HG03159 (cell line): ENCODE data around the gene PLCD3.

ENCODE experiments used
- ATAC-seq: cut with Tn5 transposase; IDR thresholded peaks from one replicate; pipeline ENCODE4 v1.9.1; 2021; ENCODE audit warnings: mild to moderate bottlenecking, moderate library complexity; ENCODE audit not compliant: unreplicated experiment

Gene PLCD3, protein sequence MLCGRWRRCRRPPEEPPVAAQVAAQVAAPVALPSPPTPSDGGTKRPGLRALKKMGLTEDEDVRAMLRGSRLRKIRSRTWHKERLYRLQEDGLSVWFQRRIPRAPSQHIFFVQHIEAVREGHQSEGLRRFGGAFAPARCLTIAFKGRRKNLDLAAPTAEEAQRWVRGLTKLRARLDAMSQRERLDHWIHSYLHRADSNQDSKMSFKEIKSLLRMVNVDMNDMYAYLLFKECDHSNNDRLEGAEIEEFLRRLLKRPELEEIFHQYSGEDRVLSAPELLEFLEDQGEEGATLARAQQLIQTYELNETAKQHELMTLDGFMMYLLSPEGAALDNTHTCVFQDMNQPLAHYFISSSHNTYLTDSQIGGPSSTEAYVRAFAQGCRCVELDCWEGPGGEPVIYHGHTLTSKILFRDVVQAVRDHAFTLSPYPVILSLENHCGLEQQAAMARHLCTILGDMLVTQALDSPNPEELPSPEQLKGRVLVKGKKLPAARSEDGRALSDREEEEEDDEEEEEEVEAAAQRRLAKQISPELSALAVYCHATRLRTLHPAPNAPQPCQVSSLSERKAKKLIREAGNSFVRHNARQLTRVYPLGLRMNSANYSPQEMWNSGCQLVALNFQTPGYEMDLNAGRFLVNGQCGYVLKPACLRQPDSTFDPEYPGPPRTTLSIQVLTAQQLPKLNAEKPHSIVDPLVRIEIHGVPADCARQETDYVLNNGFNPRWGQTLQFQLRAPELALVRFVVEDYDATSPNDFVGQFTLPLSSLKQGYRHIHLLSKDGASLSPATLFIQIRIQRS

DNA sequence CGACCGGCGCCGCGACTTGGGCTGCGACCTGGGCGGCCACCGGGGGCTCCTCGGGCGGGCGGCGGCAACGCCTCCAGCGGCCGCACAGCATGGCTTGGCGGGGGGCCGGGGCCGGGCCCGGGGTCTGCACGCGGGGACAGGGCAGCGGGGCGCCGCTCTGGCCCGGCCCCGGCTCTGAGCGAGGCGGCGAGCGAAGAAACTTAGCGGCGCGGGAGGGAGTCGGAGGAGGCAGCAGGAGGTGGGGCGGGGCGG is at the start of gene PLCD3:
TSS of gene PLCD3 (minus strand) at position 196 of the 252 bp plus-strand sequence. CDS start at position 91, 105 bp downstream.
- ATAC-seq = no peak

DNA sequence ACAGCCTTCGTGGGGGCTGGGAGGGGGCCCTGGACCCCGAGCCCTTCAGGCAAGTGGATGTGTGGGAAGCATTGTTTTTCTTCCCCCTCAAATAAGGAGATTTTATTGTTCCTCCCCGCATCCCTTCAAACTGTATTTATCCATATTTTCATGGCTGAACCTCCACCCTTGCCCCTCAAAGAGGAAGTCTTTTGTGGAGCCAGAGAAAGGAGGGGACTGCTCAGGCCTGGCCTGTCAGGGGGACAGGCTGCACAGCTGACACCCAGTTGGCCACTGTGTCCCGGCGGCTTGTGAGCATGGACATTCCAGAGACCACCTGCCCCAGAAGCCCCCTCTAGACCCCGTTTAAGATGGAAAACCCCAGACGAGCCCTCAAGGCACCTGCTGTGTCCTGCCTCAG is 45.2 kb upstream of the PLCD3 start:
- ATAC-seq = no peak

- ATAC-seq = no peak
Measured at GRCh38 chr17:45175759-45176115, 43.4 kb upstream of the PLCD3 start.

GRCh38 chr17:45172541-45173286 is 40.4 kb upstream of the PLCD3 start:
- no peak for ATAC-seq

DNA sequence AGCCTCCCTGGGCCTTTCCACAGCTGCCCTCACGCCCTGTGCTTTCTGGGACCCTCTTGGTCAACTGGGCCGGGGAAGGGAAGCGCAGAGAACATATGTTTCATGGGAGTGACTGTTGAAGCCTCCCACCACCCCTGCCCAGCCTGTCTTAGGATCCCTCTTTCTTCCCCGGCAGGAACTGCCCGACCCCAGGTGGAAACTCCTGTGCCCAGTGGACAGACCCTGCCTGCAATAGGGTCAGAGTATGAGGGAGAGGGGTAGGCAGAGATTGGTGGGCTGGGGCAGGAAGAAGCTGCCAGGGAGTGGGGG is 39.9 kb upstream of the PLCD3 start:
- no peak for ATAC-seq

- ATAC-seq = no peak
Measured at GRCh38 chr17:45171338-45172231, 39.3 kb upstream of the PLCD3 start.

GRCh38 chr17:45170931-45171337 is 38.6 kb upstream of the PLCD3 start:
- no peak for ATAC-seq

DNA sequence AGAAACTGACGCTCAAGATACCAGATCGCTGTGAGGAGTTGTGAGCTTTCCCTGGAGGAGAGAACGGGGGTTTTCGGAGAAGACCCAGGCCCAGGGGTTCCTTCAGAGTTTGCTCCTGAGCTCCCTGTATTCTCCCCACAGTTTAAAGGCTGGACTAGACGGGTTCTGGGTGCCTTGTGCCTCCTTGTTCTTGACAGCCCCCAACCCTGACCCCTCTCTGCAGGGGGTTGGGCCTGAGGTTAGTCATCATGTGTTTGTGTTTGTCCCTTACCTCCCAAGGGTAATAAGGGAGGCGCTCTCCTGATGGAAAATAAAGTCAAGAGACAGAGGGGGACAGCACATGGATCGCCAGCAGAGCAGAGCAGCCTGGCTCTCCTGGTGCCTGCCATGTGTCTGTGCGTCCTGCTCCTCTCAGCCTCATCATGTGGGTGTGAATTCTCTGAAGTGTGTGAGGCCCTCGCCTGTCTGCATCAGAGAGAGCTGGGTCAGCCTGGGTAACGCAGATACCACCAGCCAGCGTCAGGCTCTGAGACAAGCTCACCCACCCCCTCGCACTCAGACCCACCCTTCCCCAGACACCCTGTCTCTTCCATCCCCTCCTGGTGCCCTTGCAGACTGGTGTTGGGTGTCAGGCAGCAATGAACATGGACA is 38.1 kb upstream of the PLCD3 start:
- no peak for ATAC-seq

DNA sequence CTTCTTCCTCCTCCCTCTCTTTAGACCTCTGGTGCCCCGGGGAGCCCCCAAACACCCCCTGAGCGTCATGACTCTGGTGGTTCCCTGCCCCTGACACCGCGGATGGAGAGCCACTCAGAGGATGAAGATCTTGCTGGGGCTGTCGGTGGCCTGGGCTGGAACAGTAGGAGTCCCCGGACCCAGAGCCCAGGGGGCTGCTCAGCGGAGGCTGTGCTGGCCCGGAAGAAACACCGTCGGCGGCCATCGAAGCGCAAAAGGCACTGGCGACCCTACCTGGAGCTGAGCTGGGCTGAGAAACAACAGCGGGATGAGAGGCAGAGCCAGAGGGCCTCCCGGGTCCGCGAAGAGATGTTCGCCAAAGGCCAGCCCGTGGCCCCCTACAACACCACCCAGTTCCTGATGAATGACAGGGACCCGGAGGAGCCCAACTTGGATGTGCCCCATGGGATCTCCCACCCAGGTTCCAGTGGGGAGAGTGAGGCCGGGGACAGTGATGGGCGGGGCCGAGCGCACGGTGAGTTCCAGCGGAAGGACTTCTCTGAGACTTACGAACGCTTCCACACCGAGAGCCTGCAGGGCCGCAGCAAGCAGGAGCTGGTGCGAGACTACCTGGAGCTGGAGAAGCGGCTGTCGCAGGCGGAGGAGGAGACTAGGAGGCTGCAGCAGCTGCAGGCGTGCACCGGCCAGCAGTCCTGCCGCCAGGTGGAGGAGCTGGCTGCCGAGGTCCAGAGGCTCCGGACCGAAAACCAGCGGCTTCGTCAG is 36.9 kb upstream of the PLCD3 start:
- no peak for ATAC-seq

DNA sequence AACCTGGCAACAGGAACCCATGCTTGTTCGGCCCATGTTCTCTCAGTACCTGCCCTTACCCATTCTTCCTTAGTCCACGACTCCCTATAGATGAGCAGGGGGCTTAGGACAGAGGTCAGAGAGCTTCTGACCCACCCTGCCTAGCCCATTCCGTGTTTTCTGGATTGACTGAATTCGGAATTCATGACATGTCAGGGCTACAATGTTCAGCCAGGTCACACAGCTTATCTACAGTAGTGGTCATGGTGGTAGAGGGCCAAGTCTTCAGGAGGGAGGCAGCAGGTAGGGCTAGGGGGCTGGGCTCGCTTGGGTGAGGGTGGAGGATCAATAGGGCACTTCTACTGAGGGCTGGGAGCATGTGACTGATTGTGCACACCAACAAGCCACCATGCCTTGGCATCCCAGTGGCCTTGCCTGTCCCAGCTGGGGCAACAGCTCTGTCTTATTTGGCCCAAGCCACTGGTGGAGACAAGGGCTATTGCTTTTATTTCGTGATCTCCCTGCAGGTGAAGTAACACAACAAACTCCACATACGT is 32.5 kb upstream of the PLCD3 start:
- no peak for ATAC-seq

GRCh38 chr17:45162025-45162687 is 29.8 kb upstream of the PLCD3 start:
- ATAC-seq = no peak

DNA sequence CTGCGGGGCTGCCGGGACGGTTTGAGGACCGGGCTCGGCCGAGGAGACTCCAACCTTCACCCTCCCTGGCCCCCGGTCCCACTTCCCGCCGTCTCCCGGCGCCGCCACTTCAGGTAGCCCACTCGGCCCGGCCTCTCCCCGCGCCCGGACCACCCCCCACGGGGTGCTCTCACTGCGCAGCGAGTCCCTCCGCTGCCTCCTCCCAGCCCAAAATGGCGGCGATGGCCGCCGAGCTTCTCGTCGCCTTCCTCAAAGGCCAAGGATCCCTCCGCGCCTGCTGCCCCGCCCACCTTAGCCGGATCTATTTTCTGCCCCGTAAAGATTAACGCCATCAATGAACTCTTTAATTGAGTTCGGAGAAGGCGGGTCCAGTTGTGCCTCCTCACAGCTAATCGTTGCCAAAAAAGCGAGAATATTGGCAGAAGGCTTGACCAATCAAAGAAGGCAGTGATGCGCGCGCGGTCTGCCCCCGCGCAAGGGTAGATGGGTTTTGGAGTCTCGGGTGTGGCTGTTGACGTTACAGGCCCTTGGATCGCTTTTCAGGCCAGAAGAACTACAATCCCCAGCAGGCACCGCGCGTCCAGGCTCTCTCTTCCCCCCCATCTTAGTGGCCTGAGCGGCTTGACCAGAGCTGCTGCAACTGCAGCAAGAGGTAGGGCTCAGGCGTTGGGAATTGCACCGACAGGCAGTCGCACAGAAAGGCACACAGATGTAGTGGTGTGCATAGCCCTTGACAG is 29.1 kb upstream of the PLCD3 start, which contains the start of gene HEXIM2:
TSS of gene HEXIM2 (plus strand) at position 588 of the 737 bp plus-strand sequence. CDS start 919 bp downstream, outside the sequence.
- ATAC-seq = peak; percentile 86

GRCh38 chr17:45160447-45161287 is 28.4 kb upstream of the PLCD3 start:
- ATAC-seq = peak; percentile 20

DNA sequence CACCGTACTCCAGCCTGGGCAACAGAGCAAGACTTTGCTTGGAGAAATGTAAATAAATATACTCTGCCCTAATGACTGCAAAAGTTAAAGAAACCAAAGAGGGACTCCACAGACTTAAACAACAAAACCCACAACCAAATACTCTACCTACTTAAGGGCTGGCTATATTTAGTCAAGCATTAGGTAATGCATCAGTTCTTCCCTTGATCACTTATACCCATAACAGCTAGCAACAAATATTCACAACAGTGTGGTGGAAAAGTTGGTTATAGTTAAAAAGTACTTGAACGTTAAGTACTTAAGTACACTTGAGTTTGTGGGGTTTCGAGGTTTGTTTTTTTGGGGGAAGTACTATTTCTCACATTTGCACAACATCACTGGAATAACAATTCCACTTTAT is 23.9 kb upstream of the PLCD3 start:
- ATAC-seq = no peak

- no peak for ATAC-seq
Measured at GRCh38 chr17:45155483-45155882, 23.2 kb upstream of the PLCD3 start.

- no peak for ATAC-seq
Measured at GRCh38 chr17:45155029-45155428, 22.7 kb upstream of the PLCD3 start.
